Daoy (cell line): Measurements from ENCODE around the gene STAC3. TPM values are rescaled to one million over a fixed set of nuclear protein-coding genes. Genes with fewer than 3 reads are reported as not detected.
"Not testable (repeated sequence)": the region's sequence is repeated elsewhere in the genome, so short reads cannot be mapped to it uniquely, and the experiment has no call there.

Source experiments
- DNase-seq: peaks from one replicate; pipeline ENCODE4 v3.0.0-alpha.2; 2015; ENCODE audit warnings: low read depth
- total RNA-seq: library from RNA; depleted of rRNA; stranded (reverse); fragments of >200 nt; shearing (Covaris generic); gene quantifications from 2 replicates; pipeline ENCODE4 v1.2.3, GENCODE V29; 2014; rRNA removed

Gene STAC3
- 0.69 TPM in 1 of 2 replicates, not detected in the other for total RNA-seq

DNA sequence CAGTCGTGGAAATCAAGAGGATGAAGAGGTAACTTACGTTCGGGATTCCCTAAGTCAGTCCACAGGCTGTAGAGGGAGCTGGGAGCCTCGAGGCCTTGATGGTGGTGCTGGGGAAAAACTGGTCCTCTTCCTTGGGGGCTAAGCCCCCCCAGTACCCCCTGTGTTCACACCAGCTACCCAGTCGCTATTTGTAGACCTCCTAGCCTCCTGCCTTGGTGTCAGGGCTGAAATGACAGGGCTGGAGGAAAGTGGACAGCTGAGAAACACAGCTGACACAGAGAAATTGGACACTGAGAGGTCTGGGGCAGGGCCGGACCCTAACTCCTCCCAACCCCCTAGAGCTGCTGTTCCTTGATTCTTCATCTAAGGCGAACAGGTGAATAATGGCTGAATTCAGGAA lies at the start of gene STAC3:
Gene STAC3 (minus strand): TSS at position 232 of the 400 bp plus-strand sequence. CDS start 1,551 bp downstream, outside the sequence.
- DNase-seq: no peak

- DNase-seq: no peak
Measured at GRCh38 chr12:57299514-57300016, 48.6 kb upstream of the STAC3 start.

GRCh38 chr12:57296291-57296690 lies 45.3 kb upstream of the STAC3 start:
- DNase-seq: no peak

GRCh38 chr12:57282073-57282472 lies 31.1 kb upstream of the STAC3 start:
- not testable (repeated sequence) for DNase-seq

GRCh38 chr12:57280211-57281062 lies 29.4 kb upstream of the STAC3 start:
- peak; percentile 93 for DNase-seq

DNA sequence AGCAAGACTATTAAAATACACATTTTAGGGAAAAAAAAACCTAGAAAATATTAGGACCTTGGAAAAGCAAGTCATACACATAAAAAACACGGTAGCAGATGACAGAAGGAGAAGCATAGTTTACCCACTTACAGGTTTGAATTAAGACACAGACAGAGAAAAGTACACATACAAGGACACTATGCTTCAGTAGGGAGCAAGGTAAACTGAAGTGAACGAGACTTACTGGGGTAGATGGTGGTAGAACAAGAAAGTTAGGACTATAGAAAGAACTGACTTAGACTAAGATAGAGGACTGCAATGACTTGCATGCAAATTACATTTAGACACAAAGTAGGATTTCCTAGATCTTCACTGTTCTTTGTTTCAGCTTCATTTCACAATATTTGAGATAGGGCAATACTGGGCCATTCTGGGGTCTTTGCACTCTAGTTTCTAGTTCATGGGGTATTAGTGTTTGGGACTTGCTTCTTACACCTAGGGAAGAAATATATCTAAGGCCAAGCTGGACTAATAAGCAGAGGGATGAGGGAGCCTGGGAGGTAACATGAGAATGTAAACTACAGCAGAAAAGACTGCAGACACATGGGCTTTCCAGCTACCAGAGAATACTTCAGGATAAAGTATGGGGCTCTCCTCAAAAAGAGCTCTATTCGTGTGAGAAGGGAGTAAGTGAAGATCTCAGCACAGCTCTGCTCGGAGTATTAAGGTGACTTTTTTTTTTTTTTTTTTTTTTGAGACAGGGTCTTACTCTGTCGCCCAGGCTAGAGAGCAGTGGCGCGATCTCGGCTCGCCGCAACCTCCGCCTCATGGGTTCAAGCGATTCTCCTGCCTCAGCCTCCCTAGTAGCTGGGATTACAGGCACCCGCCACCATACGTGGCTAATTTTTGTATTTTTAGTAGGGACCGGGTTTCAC lies 27.7 kb upstream of the STAC3 start:
- DNase-seq: no peak

GRCh38 chr12:57276935-57277563 lies 26.1 kb upstream of the STAC3 start:
- peak; percentile 30 for DNase-seq

- not testable (repeated sequence) for DNase-seq
Measured at GRCh38 chr12:57276233-57276632, 25.2 kb upstream of the STAC3 start.

- no peak for DNase-seq
Measured at GRCh38 chr12:57273516-57273915, 22.5 kb upstream of the STAC3 start.

- DNase-seq: no peak
Measured at GRCh38 chr12:57272337-57273151, 21.6 kb upstream of the STAC3 start.

DNA sequence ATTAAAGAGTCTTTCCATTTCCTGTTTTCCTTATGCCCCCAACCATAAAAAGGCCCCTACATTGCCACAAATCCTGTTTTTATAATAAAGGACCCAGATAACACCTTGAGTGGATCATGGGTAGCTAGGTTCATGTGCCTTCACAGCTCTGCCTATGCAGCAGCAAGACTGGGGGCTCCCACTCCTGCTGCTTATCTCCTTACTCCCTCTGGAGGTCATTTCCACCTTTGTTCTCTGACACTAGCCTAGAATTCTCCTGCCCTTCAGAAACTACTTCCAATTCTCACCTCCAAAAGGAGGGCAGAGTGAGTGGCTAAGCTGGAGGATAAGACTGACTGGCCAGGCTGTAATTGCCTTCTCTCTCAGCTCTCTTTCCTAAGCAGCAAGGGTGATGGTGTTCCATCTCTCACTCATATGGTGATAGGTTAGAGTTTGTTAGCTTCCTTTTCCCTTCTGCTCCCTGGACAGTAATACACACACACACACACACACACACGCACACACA lies 20.0 kb upstream of the STAC3 start:
- no peak for DNase-seq

- DNase-seq: no peak
Measured at GRCh38 chr12:57268264-57268663, 17.3 kb upstream of the STAC3 start.

DNA sequence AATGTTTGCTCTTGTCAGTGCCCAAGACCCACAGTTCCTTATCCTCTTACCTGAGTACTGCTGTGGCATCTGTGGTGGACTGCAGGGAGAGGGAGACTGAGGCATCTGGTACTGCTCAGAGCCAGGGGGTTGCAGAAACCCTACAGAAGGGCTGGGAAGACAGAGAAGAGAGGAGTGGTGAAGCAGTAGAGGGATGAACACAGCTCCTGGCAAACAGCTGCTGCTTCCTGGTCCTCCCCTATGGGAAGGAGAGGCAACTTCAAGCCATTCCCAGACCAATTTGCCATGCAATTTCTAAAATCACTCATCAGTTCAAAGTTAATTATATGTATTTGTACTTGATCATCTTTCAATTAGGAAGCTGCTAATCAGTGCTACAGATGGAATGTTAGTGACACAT lies 15.7 kb upstream of the STAC3 start:
- no peak for DNase-seq

DNA sequence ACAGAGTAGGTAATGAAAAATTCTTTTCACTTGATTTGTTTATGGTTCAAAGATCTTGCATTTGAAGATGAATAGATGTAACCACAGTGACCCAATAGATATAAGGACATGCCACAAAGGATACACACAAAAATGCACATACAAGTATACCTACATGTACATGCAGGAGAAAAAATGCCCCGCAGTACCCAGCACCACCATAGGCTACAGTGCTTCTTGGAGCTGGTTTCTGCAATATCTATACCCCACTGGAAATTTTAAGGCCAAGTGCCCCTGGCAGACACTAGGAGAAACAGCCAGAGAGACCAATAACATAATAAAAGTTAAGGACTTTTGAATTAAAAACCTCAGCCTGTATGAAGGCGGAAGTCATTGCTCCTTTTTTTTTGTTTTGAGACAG lies 12.1 kb upstream of the STAC3 start:
- no peak for DNase-seq

GRCh38 chr12:57262126-57262822 lies 11.3 kb upstream of the STAC3 start:
- no peak for DNase-seq

GRCh38 chr12:57261428-57261865 lies 10.5 kb upstream of the STAC3 start:
- DNase-seq: no peak

DNA sequence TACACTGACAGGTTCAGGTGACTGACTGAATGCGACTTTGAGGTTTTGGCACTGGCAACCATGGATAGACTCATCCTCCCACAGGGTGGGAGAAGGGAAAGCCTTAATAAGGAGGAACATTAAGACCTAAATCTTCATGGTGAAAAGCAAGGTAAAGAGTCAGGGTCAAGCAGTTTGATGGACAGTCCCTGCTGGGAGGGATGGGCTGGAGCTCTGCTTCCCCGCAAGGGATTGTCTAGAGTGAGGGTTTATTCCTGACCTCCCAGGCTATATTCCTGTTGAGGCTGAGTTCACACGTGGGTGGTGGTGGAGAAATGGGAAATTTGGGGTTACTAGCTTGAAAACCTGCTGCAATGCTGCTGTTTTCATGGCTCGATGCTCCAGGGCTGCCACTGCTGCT lies 9.4 kb upstream of the STAC3 start:
- DNase-seq: no peak

DNA sequence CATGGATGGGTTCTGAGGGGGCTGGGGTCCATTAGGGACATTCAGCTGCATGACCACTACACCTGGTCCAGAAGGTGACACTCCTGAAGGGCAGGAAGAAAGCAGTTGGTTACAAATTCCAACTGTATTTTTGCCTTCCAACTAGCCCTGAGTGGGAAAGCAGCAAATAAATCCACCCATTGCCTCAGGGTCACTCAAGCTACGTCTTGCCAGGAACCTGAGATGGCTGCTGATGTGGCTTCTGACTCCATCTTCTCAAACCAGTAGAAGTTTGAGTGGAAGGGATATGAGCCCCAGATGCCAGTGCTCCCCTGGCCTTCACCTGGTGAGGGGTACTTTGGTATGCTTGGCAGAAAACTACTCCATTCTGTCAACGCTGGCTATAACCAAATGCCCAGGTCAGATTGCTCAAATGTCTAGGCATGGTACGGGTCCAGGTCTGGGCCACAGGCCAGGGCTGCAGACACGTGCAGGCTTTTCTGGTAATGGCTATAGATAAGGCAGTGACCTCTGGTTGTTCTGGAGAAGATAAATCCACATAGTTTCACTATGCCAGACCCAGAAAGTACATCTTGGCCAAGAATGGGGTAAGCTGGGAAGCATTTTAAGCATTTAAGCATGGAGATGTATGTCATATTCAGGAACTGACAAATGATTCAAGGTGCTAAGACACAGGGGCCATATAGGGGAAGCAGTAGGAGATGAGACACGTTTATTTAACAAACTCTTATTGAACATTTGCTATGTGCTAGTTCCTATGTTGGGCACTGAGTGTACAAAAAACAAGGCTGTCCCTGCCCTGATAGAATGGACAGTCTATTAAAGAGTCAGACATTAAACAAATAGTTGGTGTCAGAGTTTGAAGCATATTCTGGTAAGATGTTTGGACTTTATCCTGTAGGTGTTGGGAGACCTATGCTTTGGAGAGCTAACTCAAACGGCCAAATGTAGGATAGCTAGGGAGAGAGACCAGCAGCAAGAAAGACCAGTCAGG lies 8.3 kb upstream of the STAC3 start:
- no peak for DNase-seq

GRCh38 chr12:57255916-57256315 lies 4.9 kb upstream of the STAC3 start:
- no peak for DNase-seq
